Thoracic aorta (tissue), 2 donors: ENCODE measurements around the gene KAT2B. TPM values are rescaled to one million over a fixed set of nuclear protein-coding genes. Genes with fewer than 3 reads are reported as not detected.
A peak's percentile ranks its signal among the peaks of the same experiment; 100 is the strongest.

ENCODE experiments used
- ATAC-seq: fragments of 150-250 bp; one replicate; pipeline ENCODE4 v1.8.0; 2017; ENCODE audit warnings: low read depth; ENCODE audit not compliant: insufficient number of reproducible peaks, low FRiP score
- DNase-seq: peaks from one replicate; pipeline ENCODE4 v3.0.0-alpha.2; 2020; ENCODE audit warnings: low spot score
- H3K27ac ChIP-seq, 2 donors: fragments of 200-600 bp; sonication (generic); 1 replicate in 1 of 2; 2 replicates in 1 of 2; pipeline ENCODE4 v1.5.1; 2016; ENCODE audit warnings: mild to moderate bottlenecking in 2 of 2, moderate library complexity in 2 of 2
- H3K27me3 ChIP-seq: fragments of 200-600 bp; sonication (generic); replicated peaks from 2 replicates; pipeline ENCODE4 v1.6.0; 2016; ENCODE audit warnings: mild to moderate bottlenecking; ENCODE audit not compliant: insufficient read depth
- H3K36me3 ChIP-seq: fragments of 200-600 bp; sonication (generic); one replicate; pipeline ENCODE4 v1.5.1; 2016
- H3K4me1 ChIP-seq, 2 donors: fragments of 200-600 bp; sonication (generic); 1 replicate in 1 of 2; 2 replicates in 1 of 2; pipeline versions ENCODE4 v1.5.1 to v1.6.0; 2016; ENCODE audit warnings: low read depth in 2 of 2, mild to moderate bottlenecking in 1 of 2; ENCODE audit not compliant: control insufficient read depth in 1 of 2
- H3K4me3 ChIP-seq: fragments of 200-600 bp; sonication (generic); 2 replicates; pipeline ENCODE4 v1.5.1; 2016; ENCODE audit warnings: mild to moderate bottlenecking
- H3K9me3 ChIP-seq: fragments of 200-600 bp; sonication (generic); 2 replicates; pipeline ENCODE4 v1.5.1; 2016
- CTCF ChIP-seq: fragments of 200-600 bp; sonication (generic); IDR thresholded peaks from one replicate; pipeline ENCODE4 v1.5.1; 2019; ENCODE audit warnings: antibody characterized with exemption
- total RNA-seq, 2 donors: library from RNA; depleted of rRNA; stranded (reverse); fragments of >200 nt; gene quantifications; one replicate each; pipeline versions ENCODE4 v1.1.0 to v1.2.3, GENCODE V29; 2016

KAT2B gene
- total RNA-seq: 10 to 100 TPM; 48.0 to 72.8 TPM

- Histone ChIP-seq H3K27me3 (no peaks in the 10 kb centered on the region), H3K9me3 (no peaks in the 10 kb centered on the region), H3K4me3 (peak within 1 kb of the TSS; percentile 79), H3K27ac (peak within 1 kb of the TSS; percentile 93 to 97), H3K36me3 (no peaks in the 10 kb centered on the region), H3K4me1 (peaks cover 25 to 45% of the 10 kb centered on the region in 2 donors)
- peak; percentile 64 for ATAC-seq
- no peak for DNase-seq
- peak; percentile 82 for TF ChIP-seq CTCF
These were observed at the start of gene KAT2B for GRCh38 chr3:20039765-20040547. Gene KAT2B, plus strand, starts transcription at chr3:20040446. Its CDS starts 32 bp downstream, at chr3:20040478.

- no peak overlapping the region for H3K27ac ChIP-seq
- no peaks in the 10 kb centered on the region for H3K9me3 ChIP-seq
- no peak for DNase-seq
- TF ChIP-seq CTCF: no peak
- no peak for ATAC-seq
- H3K27me3 ChIP-seq: no peaks in the 10 kb centered on the region
- no peaks in the 10 kb centered on the region for H3K4me1 ChIP-seq
- H3K4me3 ChIP-seq: no peak overlapping the region
- H3K36me3 ChIP-seq: no peaks in the 10 kb centered on the region
These were observed 45.5 kb upstream of the KAT2B start for GRCh38 chr3:19994796-19995195.

- no peaks in the 10 kb centered on the region for H3K27me3 ChIP-seq
- H3K27ac ChIP-seq: no peak overlapping the region
- H3K9me3 ChIP-seq: no peaks in the 10 kb centered on the region
- H3K4me1 ChIP-seq: no peaks in the 10 kb centered on the region
- DNase-seq: no peak
- no peak overlapping the region for H3K4me3 ChIP-seq
- no peak for TF ChIP-seq CTCF
- no peak for ATAC-seq
- no peaks in the 10 kb centered on the region for H3K36me3 ChIP-seq
These were observed 42.7 kb upstream of the KAT2B start for GRCh38 chr3:19997502-19997901.

GRCh38 chr3:20001932-20002331 lies 38.3 kb upstream of the KAT2B start:
- Histone ChIP-seq H3K36me3 (no peaks in the 10 kb centered on the region), H3K27ac (no peak overlapping the region), H3K27me3 (no peaks in the 10 kb centered on the region), H3K4me1 (no peaks in the 10 kb centered on the region), H3K9me3 (no peaks in the 10 kb centered on the region), H3K4me3 (no peak overlapping the region)
- TF ChIP-seq CTCF: no peak
- DNase-seq (no peak), ATAC-seq (no peak)

GRCh38 chr3:20007960-20008359 lies 32.3 kb upstream of the KAT2B start:
- no peaks in the 10 kb centered on the region for H3K27me3 ChIP-seq
- no peaks in the 10 kb centered on the region for H3K9me3 ChIP-seq
- ATAC-seq: no peak
- TF ChIP-seq CTCF: no peak
- H3K4me1 ChIP-seq: no peaks in the 10 kb centered on the region
- no peak overlapping the region for H3K4me3 ChIP-seq
- DNase-seq: no peak
- no peaks in the 10 kb centered on the region for H3K36me3 ChIP-seq
- H3K27ac ChIP-seq: no peak overlapping the region
